Ishikawa (cell line): Measurements from ENCODE around the gene PSMB1.

ENCODE experiments used
- CEBPB ChIP-seq: IDR thresholded peaks from 2 replicates; pipeline ENCODE4 v1.6.1; 2012
- CREB1 ChIP-seq: IDR thresholded peaks from 2 replicates; pipeline ENCODE4 v1.6.1; 2012; ENCODE audit warnings: low read depth
- EP300 ChIP-seq: IDR thresholded peaks from 2 replicates; pipeline ENCODE4 v1.6.1; 2012; ENCODE audit warnings: borderline replicate concordance
- FOXM1 ChIP-seq: IDR thresholded peaks from 2 replicates; pipeline ENCODE4 v1.6.1; 2012; ENCODE audit warnings: low read depth, borderline replicate concordance
- TEAD4 ChIP-seq: IDR thresholded peaks from 2 replicates; pipeline ENCODE4 v1.6.1; 2012
- YY1 ChIP-seq: IDR thresholded peaks from 2 replicates; pipeline ENCODE4 v1.6.1; 2012; ENCODE audit warnings: low read depth
- ZBTB7A ChIP-seq: IDR thresholded peaks from 2 replicates; pipeline ENCODE4 v1.6.1; 2012; ENCODE audit warnings: low read depth
- TF ChIP-seq, protein P1 (sequence below): IDR thresholded peaks from 2 replicates; pipeline ENCODE4 v1.6.1; 2012
- TF ChIP-seq, protein P2 (sequence below): IDR thresholded peaks from 2 replicates; pipeline ENCODE4 v1.6.1; 2012; ENCODE audit warnings: low read depth, mild to moderate bottlenecking

DNA sequence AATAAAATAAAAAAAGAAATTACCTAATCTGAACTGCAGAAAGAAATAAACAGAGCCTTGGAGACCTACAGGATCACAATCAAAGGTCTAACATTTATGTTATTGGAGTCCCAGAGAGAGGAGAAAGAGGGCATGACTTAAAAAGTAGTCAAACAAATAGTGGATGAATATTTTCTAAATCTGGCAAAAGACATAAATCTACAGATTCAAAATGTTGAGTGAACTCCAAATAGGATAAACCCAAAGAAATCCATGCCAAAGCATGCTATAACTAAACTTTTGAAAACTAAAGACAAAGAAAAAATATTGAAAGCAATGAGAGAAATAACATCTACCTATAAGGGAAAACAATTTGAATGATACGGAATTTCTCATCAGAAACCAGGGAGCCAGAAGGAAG, 38.2 kb downstream of the PSMB1 start:
- no peak for TF ChIP-seq FOXM1
- TF ChIP-seq, protein P1, sequence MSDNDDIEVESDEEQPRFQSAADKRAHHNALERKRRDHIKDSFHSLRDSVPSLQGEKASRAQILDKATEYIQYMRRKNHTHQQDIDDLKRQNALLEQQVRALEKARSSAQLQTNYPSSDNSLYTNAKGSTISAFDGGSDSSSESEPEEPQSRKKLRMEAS, result no peak
- no peak for TF ChIP-seq TEAD4
- no peak for TF ChIP-seq EP300
- TF ChIP-seq CREB1, result no peak
- no peak for TF ChIP-seq ZBTB7A
- no peak for TF ChIP-seq CEBPB
- TF ChIP-seq YY1, result no peak
- TF ChIP-seq, protein P2, sequence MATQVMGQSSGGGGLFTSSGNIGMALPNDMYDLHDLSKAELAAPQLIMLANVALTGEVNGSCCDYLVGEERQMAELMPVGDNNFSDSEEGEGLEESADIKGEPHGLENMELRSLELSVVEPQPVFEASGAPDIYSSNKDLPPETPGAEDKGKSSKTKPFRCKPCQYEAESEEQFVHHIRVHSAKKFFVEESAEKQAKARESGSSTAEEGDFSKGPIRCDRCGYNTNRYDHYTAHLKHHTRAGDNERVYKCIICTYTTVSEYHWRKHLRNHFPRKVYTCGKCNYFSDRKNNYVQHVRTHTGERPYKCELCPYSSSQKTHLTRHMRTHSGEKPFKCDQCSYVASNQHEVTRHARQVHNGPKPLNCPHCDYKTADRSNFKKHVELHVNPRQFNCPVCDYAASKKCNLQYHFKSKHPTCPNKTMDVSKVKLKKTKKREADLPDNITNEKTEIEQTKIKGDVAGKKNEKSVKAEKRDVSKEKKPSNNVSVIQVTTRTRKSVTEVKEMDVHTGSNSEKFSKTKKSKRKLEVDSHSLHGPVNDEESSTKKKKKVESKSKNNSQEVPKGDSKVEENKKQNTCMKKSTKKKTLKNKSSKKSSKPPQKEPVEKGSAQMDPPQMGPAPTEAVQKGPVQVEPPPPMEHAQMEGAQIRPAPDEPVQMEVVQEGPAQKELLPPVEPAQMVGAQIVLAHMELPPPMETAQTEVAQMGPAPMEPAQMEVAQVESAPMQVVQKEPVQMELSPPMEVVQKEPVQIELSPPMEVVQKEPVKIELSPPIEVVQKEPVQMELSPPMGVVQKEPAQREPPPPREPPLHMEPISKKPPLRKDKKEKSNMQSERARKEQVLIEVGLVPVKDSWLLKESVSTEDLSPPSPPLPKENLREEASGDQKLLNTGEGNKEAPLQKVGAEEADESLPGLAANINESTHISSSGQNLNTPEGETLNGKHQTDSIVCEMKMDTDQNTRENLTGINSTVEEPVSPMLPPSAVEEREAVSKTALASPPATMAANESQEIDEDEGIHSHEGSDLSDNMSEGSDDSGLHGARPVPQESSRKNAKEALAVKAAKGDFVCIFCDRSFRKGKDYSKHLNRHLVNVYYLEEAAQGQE, result no peak
